Measurements from ENCODE around the gene FAM111B. TPM values are rescaled to one million over a fixed set of nuclear protein-coding genes. Genes with fewer than 3 reads are reported as not detected.

The FAM111B gene
- total RNA-seq, 3 donors from 2014 or later (not counting 1 experiment from before 2014, with no cell fraction given) = 1.2 to 1.9 (median 1.4) TPM

GRCh38 chr11:59176330-59176729 lies 69.3 kb downstream of the FAM111B start:
- ATAC-seq = no peak
- DNase-seq = no peak
- H3K36me3 ChIP-seq (ENCODE audit: control insufficient read depth, insufficient read depth, low read length) = no peaks in the 10 kb centered on the region
- Mint-ChIP-seq H3K27ac (no peak overlapping the region), H3K4me3 (no peak overlapping the region), H3K9me3 (no peaks in the 10 kb centered on the region), H3K4me1 (peaks cover 7 to 9% of the 10 kb centered on the region in 2 donors), H3K36me3 (no peaks in the 10 kb centered on the region), H3K27me3 (ENCODE audit: low read depth in 2 of 2) (peaks cover 21 to 32% of the 10 kb centered on the region in 2 donors)
- no peak for TF ChIP-seq CTCF (IDR thresholded peaks at IDR 0.05)
- peaks cover 12% of the 10 kb centered on the region for H3K4me1 ChIP-seq (ENCODE audit: control insufficient read depth, insufficient read depth, low read length)
- intact Hi-C loops (cut with micrococcal nuclease) = no loop called here
- H3K27ac ChIP-seq (ENCODE audit: low read length) = no peak overlapping the region
- H3K27me3 ChIP-seq (ENCODE audit: control insufficient read depth, insufficient read depth, low read length) = peaks cover 9% of the 10 kb centered on the region
- WGBS (ENCODE audit: insufficient coverage) = 92% methylated on average over 7 of the region's 7 CpGs
- no peaks in the 10 kb centered on the region for H3K9me3 ChIP-seq (ENCODE audit: control insufficient read depth, insufficient read depth, low read length)
- H3K4me3 ChIP-seq (ENCODE audit: low read length) = no peak overlapping the region

Other genes with a start within 250 kb of the FAM111B start
- not detected for gene GLYATL1, start 167.7 kb upstream of the FAM111B start, total RNA-seq
- not detected for gene GLYATL1B, start 20.9 kb upstream of the FAM111B start, total RNA-seq
- gene FAM111A, start 35.6 kb downstream of the FAM111B start, total RNA-seq = 100 to 1,000 TPM in 2 of 3 donors, 10 to 100 TPM in 1; 93.7 to 125 (median 102) TPM
- gene DTX4, start 64.9 kb downstream of the FAM111B start, total RNA-seq = under 1 TPM; 0.21 to 0.90 (median 0.59) TPM
- 10 to 100 TPM; 11.1 to 20.0 (median 19.6) TPM for gene MPEG1, start 105.7 kb downstream of the FAM111B start, total RNA-seq